Endothelial cell of umbilical vein (primary cell): ENCODE results near the gene DEDD. TPM values are rescaled to one million over a fixed set of nuclear protein-coding genes. Genes with fewer than 3 reads are reported as not detected.

Source experiments
- BruUV-seq: library from RNA; stranded (reverse); fragments of 400-500 nt; replicated peaks from 2 replicates; lab custom pipeline; 2021; lab: Mats Ljungman, UMichigan
- CTCF ChIA-PET: fragments of 300-600, 350-600 bp; sonication (Branson Sonifier 250); formaldehyde crosslinking; loops from one replicate; lab custom pipeline; 2021; ENCODE audit warnings: antibody characterized with exemption, inconsistent platforms; lab: Charles Lee
- POLR2A ChIA-PET: fragments of 300-600, 350-600 bp; sonication (Branson Sonifier 250); formaldehyde crosslinking; loops from one replicate; lab custom pipeline; 2021; ENCODE audit warnings: antibody characterized with exemption, inconsistent platforms; lab: Charles Lee
- DNase-seq: peaks from one replicate; pipeline ENCODE4 v3.0.0-alpha.2; 2011; ENCODE audit warnings: low read depth, low spot score
- FAIRE-seq: peaks from 2 replicates; lab custom pipeline; 2011; peaks lifted over from hg19 to GRCh38; lab: Jason Lieb, UNC
- H2AFZ ChIP-seq: 2 replicates; pipeline ENCODE4 v1.6.0; 2012; ENCODE audit warnings: low read depth, low read length, control low read depth, inconsistent platforms
- H3K27ac ChIP-seq: 2 replicates; pipeline ENCODE4 v1.5.1; 2011; ENCODE audit warnings: low read depth, mild to moderate bottlenecking, control low read depth, low read length, moderate library complexity; ENCODE audit not compliant: insufficient read depth
- H3K27me3 ChIP-seq, 2 experiments: 2 replicates each; pipeline versions ENCODE4 v1.6.0 to v1.6.1; 2011; ENCODE audit warnings: low read length in 2 of 2, mixed read lengths in 1 of 2; ENCODE audit not compliant: control insufficient read depth in 2 of 2, insufficient read depth in 2 of 2
- H3K36me3 ChIP-seq, 2 experiments: 2 replicates in 1 of 2; 3 replicates in 1 of 2; pipeline ENCODE4 v1.5.1; 2011; ENCODE audit warnings: low read length in 2 of 2, mild to moderate bottlenecking in 1 of 2, moderate library complexity in 1 of 2; ENCODE audit not compliant: control insufficient read depth in 2 of 2, insufficient read depth in 2 of 2; ENCODE audit errors: extremely low read depth in 1 of 2
- H3K4me1 ChIP-seq: 3 replicates; pipeline ENCODE4 v1.5.1; 2011; ENCODE audit warnings: mild to moderate bottlenecking, low read length; ENCODE audit not compliant: control insufficient read depth, insufficient read depth; ENCODE audit errors: extremely low read depth
- H3K4me2 ChIP-seq: 2 replicates; pipeline ENCODE4 v1.6.1; 2011; ENCODE audit warnings: low read length, control low read depth, mixed read lengths; ENCODE audit not compliant: insufficient read depth
- H3K4me3 ChIP-seq, 3 experiments: fragments of 200-600 bp in 1 of 3; sonication (generic), shearing (Covaris generic) in 1 of 3; replicated peaks in 1 of 3; 2 replicates each; pipeline ENCODE4 v1.5.1; 2011 to 2016; ENCODE audit warnings: control low read depth in 3 of 3, low read length in 3 of 3, mild to moderate bottlenecking in 2 of 3, inconsistent platforms in 1 of 3, low read depth in 1 of 3, moderate library complexity in 1 of 3; ENCODE audit not compliant: insufficient read depth in 1 of 3
- H3K79me2 ChIP-seq: 2 replicates; pipeline ENCODE4 v1.6.0; 2012; ENCODE audit warnings: low read length, inconsistent platforms; ENCODE audit not compliant: control insufficient read depth, insufficient read depth
- H3K9ac ChIP-seq: replicated peaks from 2 replicates; pipeline ENCODE3; 2011; ENCODE audit warnings: low read length, control low read depth; ENCODE audit not compliant: insufficient read depth; ENCODE audit errors: extremely low read depth
- H3K9me1 ChIP-seq: replicated peaks from 3 replicates; pipeline ENCODE4 v1.6.0; 2011; ENCODE audit warnings: mild to moderate bottlenecking, low read length; ENCODE audit not compliant: control insufficient read depth, insufficient read depth; ENCODE audit errors: extremely low read depth
- H3K9me3 ChIP-seq: replicated peaks from 2 replicates; pipeline ENCODE4 v1.5.1; 2012; ENCODE audit warnings: low read length, inconsistent platforms; ENCODE audit not compliant: control insufficient read depth, insufficient read depth
- H4K20me1 ChIP-seq: replicated peaks from 2 replicates; pipeline ENCODE3; 2011; ENCODE audit warnings: mild to moderate bottlenecking, low read length; ENCODE audit not compliant: control insufficient read depth, insufficient read depth; ENCODE audit errors: extremely low read depth
- CTCF ChIP-seq, 2 donors: IDR thresholded peaks; 1 replicate in 1 of 2; 2 replicates in 1 of 2; pipeline ENCODE4 v1.5.1; 2011; ENCODE audit warnings: low read length in 2 of 2, mild to moderate bottlenecking in 2 of 2, moderate library complexity in 2 of 2, control low read depth in 1 of 2, inconsistent platforms in 1 of 2, low read depth in 1 of 2; ENCODE audit not compliant: insufficient read depth in 1 of 2; ENCODE audit errors: extremely low read depth in 1 of 2
- EZH2 ChIP-seq: IDR thresholded peaks from 2 replicates; pipeline ENCODE4 v1.6.1; 2012; ENCODE audit warnings: borderline replicate concordance, low read depth, mild to moderate bottlenecking, moderate library complexity, low read length, inconsistent platforms; ENCODE audit not compliant: severe bottlenecking
- FOS ChIP-seq: IDR thresholded peaks from 2 replicates; pipeline ENCODE4 v1.6.1; 2011; ENCODE audit warnings: mild to moderate bottlenecking, low read length, moderate library complexity, borderline replicate concordance; ENCODE audit not compliant: insufficient read depth
- GATA2 ChIP-seq: IDR thresholded peaks from 2 replicates; pipeline ENCODE4 v1.7.0; 2011; ENCODE audit warnings: low read depth, mild to moderate bottlenecking, moderate library complexity, mixed read lengths, low read length; ENCODE audit not compliant: insufficient read length, insufficient read depth
- JUN ChIP-seq: IDR thresholded peaks from 2 replicates; pipeline ENCODE4 v1.6.1; 2011; ENCODE audit warnings: borderline replicate concordance, low read depth; ENCODE audit not compliant: insufficient read length, insufficient read depth
- MYC ChIP-seq: IDR thresholded peaks from one replicate; pipeline ENCODE4 v1.6.1; 2011; ENCODE audit warnings: mild to moderate bottlenecking, low read depth, low read length
- POLR2A ChIP-seq: IDR thresholded peaks from 2 replicates; pipeline ENCODE4 v1.6.1; 2012; ENCODE audit warnings: low read depth, mild to moderate bottlenecking, control low read depth, low read length
- POLR2AphosphoS5 ChIP-seq: IDR thresholded peaks from 2 replicates; pipeline ENCODE4 v1.6.1; 2012; ENCODE audit warnings: low read depth, mild to moderate bottlenecking, control low read depth, low read length, moderate library complexity; ENCODE audit not compliant: insufficient read depth
- dilution Hi-C: fragments of 300-500 bp; cut with MboI; formaldehyde crosslinking; loops from one replicate; pipeline ENCODE4 v1.15.0; 2019; ENCODE audit warnings: low sequenced_read_pairs; ENCODE audit not compliant: extremely low pct_ligation_motif_present
- intact Hi-C: fragments of 100-400 bp; cut with micrococcal nuclease; formaldehyde crosslinking; loops from one replicate; pipeline ENCODE4 v1.10.0; 2022
- polyA plus RNA-seq, 4 experiments: library from polyadenylated mRNA; depleted of rRNA in 3 of 4; stranded (reverse) in 3 of 4; unstranded in 1 of 4; fragments of >200 nt; gene quantifications; 2 replicates each; pipeline versions ENCODE4 v1.2.1 to v1.2.3, GENCODE V29; 2011 to 2012; ENCODE audit warnings: missing spikeins in 1 of 4
- total RNA-seq: library from RNA; stranded (reverse); gene quantifications from 2 replicates; pipeline ENCODE4 v1.2.3, GENCODE V29; 2021
- TF ChIP-seq, protein P1 (sequence below): IDR thresholded peaks from 2 replicates; pipeline ENCODE4 v1.6.1; 2011; ENCODE audit not compliant: insufficient read depth, insufficient read length

Gene DEDD
- total and polyA plus RNA-seq, 2 donors (not counting 3 experiments of a cell fraction or from before 2014, with no cell fraction given), result 50.2 to 78.3 TPM

DNA sequence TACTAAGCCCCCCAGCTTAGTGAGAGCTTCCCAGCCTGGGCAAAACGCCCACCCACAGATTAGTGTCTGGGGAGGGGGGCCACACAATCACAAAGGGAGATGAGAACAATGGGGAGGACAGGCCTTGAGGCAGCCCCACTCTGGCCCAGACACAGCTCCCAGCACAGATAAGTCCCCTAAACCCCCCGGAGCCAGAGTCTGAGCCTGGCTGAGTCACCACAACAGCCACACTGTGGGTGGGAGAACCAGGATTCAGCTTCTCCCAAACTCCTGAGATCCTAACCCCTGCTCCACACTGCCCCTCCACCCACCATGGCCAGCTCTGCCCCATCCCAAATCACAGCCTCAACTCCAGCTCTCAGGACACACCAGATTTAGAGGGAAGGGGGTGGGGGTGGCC is 47.3 kb downstream of the DEDD start:
- DNase-seq (no peak), FAIRE-seq (no peak)
- POLR2A ChIA-PET, result no interaction called here
- H3K4me1 ChIP-seq, result no peaks in the 10 kb centered on the region
- dilution Hi-C loops, result no loop called here
- H2AFZ ChIP-seq, result no peak overlapping the region
- no peak overlapping the region for H3K27ac ChIP-seq
- TF ChIP-seq POLR2A, result no peak
- TF ChIP-seq FOS, result no peak
- TF ChIP-seq CTCF (IDR thresholded peaks at IDR 0.05; ENCODE audit: extremely low read depth in 1 of 2, insufficient read depth in 1 of 2, low read depth in 1 of 2, low read length in 2 of 2), result no peak
- TF ChIP-seq, protein P1, sequence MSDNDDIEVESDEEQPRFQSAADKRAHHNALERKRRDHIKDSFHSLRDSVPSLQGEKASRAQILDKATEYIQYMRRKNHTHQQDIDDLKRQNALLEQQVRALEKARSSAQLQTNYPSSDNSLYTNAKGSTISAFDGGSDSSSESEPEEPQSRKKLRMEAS, result no peak
- TF ChIP-seq EZH2, result no peak
- no peak for TF ChIP-seq POLR2AphosphoS5
- TF ChIP-seq JUN, result no peak
- no peak for TF ChIP-seq MYC
- no peak for TF ChIP-seq GATA2
- H3K79me2 ChIP-seq, result no peaks in the 10 kb centered on the region
- H3K9ac ChIP-seq, result no peak overlapping the region
- no TSS peak for BruUV-seq
- H3K9me3 ChIP-seq, result no peaks in the 10 kb centered on the region
- H3K4me3 ChIP-seq, result no peak overlapping the region
- no peaks in the 10 kb centered on the region for H3K27me3 ChIP-seq
- CTCF ChIA-PET, result interaction anchor here (1.0 to 1.1 kb wide), 2 partner anchors 11 to 12 kb away, joined by 4 to 6 read pairs; no protein-coding TSS in a partner anchor
- intact Hi-C loops, result no loop called here
- no peaks in the 10 kb centered on the region for H3K9me1 ChIP-seq
- H3K36me3 ChIP-seq, result no peaks in the 10 kb centered on the region
- H4K20me1 ChIP-seq, result no peaks in the 10 kb centered on the region
- no peak overlapping the region for H3K4me2 ChIP-seq
